ENCODE results near the gene POLR3E.

GRCh38 chr16:22270525-22270924 is 26.7 kb upstream of the POLR3E start:
- TF ChIP-seq CTCF (conservative IDR thresholded peaks at IDR 0.05; ENCODE audit: low read depth, low read length) (no peak), EZH2 (IDR thresholded peaks at IDR 0.05; ENCODE audit: borderline replicate concordance, low read depth, low read length, poor library complexity, severe bottlenecking) (no peak)

Data from A673 (cell line).